ENCODE measurements around the gene MEF2C. TPM values are rescaled to one million over a fixed set of nuclear protein-coding genes. Genes with fewer than 3 reads are reported as not detected.

Gene MEF2C
- total and polyA plus RNA-seq, 11 donors: 15.5 to 98.5 (median 56.2) TPM

DNA sequence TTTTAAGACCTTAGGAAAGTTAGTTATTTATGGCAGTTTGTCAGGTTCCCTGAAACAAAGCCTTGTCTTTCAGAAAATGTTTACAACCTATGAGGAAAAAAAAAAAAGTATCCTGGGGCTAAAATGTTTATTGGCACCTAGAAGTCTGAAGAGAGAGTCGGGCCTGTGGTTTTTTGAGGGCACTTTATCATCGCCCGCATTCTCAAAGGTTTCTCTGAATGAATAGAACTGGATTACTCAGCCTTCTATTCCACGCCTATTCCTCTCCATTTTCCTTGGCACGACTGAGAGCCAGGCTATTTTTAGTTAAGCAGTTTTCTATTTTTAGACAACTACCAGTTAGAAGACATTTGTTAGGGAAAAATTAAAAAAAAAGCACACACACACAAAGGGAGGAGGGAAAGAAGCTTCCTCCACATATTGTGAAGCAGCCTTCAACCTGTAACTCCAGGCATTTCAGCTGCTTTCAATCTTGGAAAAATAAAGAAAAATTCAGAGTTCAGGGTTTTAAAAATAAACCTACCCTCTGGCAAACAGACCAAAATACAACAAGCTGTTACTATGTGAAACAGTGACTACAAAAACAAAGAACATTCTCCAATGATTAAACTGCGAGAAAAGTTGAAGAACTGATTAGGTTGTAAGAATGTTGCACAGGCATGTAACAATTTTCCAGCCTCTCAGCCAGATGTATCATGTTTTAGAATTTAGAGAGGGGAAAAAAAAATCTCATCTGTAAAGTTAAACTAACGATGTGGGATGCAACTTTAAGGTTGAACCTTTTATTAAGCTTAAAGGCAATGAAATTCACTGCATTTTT lies 97.0 kb downstream of the MEF2C start:
- TF ChIP-seq, protein P1, sequence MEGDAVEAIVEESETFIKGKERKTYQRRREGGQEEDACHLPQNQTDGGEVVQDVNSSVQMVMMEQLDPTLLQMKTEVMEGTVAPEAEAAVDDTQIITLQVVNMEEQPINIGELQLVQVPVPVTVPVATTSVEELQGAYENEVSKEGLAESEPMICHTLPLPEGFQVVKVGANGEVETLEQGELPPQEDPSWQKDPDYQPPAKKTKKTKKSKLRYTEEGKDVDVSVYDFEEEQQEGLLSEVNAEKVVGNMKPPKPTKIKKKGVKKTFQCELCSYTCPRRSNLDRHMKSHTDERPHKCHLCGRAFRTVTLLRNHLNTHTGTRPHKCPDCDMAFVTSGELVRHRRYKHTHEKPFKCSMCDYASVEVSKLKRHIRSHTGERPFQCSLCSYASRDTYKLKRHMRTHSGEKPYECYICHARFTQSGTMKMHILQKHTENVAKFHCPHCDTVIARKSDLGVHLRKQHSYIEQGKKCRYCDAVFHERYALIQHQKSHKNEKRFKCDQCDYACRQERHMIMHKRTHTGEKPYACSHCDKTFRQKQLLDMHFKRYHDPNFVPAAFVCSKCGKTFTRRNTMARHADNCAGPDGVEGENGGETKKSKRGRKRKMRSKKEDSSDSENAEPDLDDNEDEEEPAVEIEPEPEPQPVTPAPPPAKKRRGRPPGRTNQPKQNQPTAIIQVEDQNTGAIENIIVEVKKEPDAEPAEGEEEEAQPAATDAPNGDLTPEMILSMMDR (IDR thresholded peaks at IDR 0.05): no peak
- no peak for TF ChIP-seq POLR2A (IDR thresholded peaks at IDR 0.05)
- Histone ChIP-seq H3K36me3 (peaks cover 0 to 14% (median 5%) of the 10 kb centered on the region in 9 donors), H3K9me3 (no peaks in the 10 kb centered on the region), H3K4me1 (peaks cover 4 to 53% (median 35%) of the 10 kb centered on the region in 12 donors), H3K4me3 (peak overlapping the region in 9 of 12 donors; percentile 8 to 35 (median 20)), H3K27ac (peak overlapping the region; percentile 14 to 88 (median 82)), H3K27me3 (no peaks in the 10 kb centered on the region)
- peak; percentile 91 to 96 (median 94) for ATAC-seq
- DNase-seq: peak in 2 of 5 donors; percentile 53 to 61
- 1 to 6% (median 1%) methylated on average over 7 of the region's 7 CpGs for WGBS, 4 donors
- intact Hi-C loops (cut with DNase I): loop anchor here in 9 of 10 donors (2.0 to 10.0 kb wide), 10 partner anchors 36 to 99 kb away; partner anchors contain the start of gene MEF2C (in 5 of the 9)

DNA sequence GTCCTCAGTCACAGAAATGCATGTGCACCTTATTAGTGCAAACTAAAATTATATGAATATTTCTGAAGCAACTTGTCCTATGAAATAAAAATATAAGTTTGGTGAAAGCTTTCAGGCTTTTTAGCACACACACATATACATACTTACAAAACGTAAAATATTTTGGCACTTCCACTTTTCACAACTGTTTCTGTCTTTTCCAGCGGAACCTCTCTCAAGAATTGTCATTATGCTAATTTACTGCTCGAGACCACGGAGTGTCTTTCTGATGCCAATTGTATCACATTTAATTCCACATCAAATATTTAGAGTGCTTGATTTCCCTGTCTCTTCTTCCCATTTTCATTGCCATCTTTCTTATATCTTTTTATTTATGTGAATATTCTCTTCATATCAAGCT lies 100.4 kb downstream of the MEF2C start:
- Histone ChIP-seq H3K4me3 (no peak overlapping the region), H3K27me3 (no peaks in the 10 kb centered on the region), H3K4me1 (peaks cover 4 to 63% (median 38%) of the 10 kb centered on the region in 12 donors), H3K27ac (no peak overlapping the region), H3K36me3 (no peaks in the 10 kb centered on the region), H3K9me3 (no peaks in the 10 kb centered on the region)
- WGBS, 4 donors: 84 to 96% (median 90%) methylated on average over 4 of the region's 4 CpGs
- TF ChIP-seq POLR2A (IDR thresholded peaks at IDR 0.05): no peak
- TF ChIP-seq, protein P1 (IDR thresholded peaks at IDR 0.05): no peak
- intact Hi-C loops (cut with DNase I): loop anchor here in 3 of 10 donors (10.0 kb wide), 2 partner anchors 48 to 102 kb away; partner anchors contain the start of gene MEF2C (in 2 of the 3)
- DNase-seq (no peak), ATAC-seq (no peak)

DNA sequence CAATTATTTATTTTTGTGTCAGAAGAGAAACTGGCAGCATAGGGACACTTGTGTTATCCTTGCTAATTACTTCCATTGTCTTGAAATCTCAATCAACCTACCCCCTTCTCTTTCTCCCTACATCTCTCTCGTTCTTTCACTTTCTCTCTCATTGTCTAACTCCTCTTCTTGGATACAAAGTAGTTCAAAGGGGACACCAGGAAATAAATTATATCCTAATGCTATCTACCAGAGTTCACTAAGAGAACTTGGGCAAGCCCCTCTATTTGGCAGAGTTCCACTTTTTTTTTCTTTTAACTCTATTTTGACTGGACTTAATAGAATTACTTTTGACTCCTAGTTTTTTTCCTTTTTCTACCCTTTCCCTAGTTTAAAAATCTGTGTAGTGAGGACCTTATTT lies 102.2 kb downstream of the MEF2C start:
- TF ChIP-seq POLR2A (IDR thresholded peaks at IDR 0.05): no peak
- TF ChIP-seq, protein P1 (IDR thresholded peaks at IDR 0.05): no peak
- ATAC-seq: no peak
- DNase-seq: no peak
- 35 to 56% (median 47%) methylated on average over 1 of the region's 1 CpG for WGBS, 4 donors
- Histone ChIP-seq H3K4me1 (peaks cover 0 to 47% (median 23%) of the 10 kb centered on the region in 12 donors), H3K4me3 (no peak overlapping the region), H3K9me3 (no peaks in the 10 kb centered on the region), H3K36me3 (no peaks in the 10 kb centered on the region), H3K27ac (no peak overlapping the region), H3K27me3 (no peaks in the 10 kb centered on the region)
- intact Hi-C loops (cut with DNase I): loop anchor here in 3 of 10 donors (10.0 kb wide), 2 partner anchors 46 to 104 kb away; partner anchors contain the start of gene MEF2C (in 2 of the 3)

DNA sequence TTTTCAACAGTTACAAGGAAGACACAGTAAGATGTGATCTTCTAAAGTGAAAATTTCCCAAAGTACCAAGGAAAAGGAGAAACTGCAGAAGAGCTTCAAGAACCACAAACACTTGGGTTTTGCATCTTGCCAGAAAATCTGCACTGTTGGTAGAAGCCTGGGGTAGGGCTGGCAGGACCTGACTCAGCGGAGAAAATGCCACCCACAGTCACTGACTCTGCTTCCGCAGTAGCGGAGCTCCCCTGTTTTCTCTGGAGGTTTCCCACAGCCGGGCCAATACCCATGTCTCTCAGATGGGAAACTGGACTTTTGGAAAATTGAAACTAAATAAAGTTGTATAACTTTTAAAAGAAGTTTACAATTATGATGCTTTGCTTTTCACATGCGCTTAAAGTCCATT lies 104.2 kb downstream of the MEF2C start:
- intact Hi-C loops (cut with DNase I): no loop called here
- 68 to 81% (median 79%) methylated on average over 5 of the region's 5 CpGs for WGBS, 4 donors
- no peak overlapping the region for H3K4me3 ChIP-seq
- no peak for TF ChIP-seq POLR2A (IDR thresholded peaks at IDR 0.05)
- TF ChIP-seq, protein P1 (IDR thresholded peaks at IDR 0.05): no peak
- H3K36me3 ChIP-seq: peaks cover 0 to 4% (median 0%) of the 10 kb centered on the region in 9 donors
- peak; percentile 43 to 78 (median 59) for ATAC-seq
- peak in 3 of 5 donors; percentile 26 to 45 (median 43) for DNase-seq
- no peaks in the 10 kb centered on the region for H3K9me3 ChIP-seq
- peaks cover 0 to 30% (median 8%) of the 10 kb centered on the region in 12 donors for H3K4me1 ChIP-seq
- peak overlapping the region in 1 of 12 donors; percentile 23 for H3K27ac ChIP-seq
- H3K27me3 ChIP-seq: no peaks in the 10 kb centered on the region
